IMR-90 (cell line): ENCODE results near the gene LRP1B. TPM values are rescaled to one million over a fixed set of nuclear protein-coding genes. Genes with fewer than 3 reads are reported as not detected.

ENCODE experiments used
- ATAC-seq: fragments of 200-7000 bp; cut with Tn5 transposase; 2 replicates; pipeline ENCODE4 v1.9.1; 2020; ENCODE audit warnings: low read depth, mild to moderate bottlenecking, moderate library complexity
- BruUV-seq: library from RNA; stranded (reverse); fragments of 400-500 nt; replicated peaks from 2 replicates; lab custom pipeline; 2021; lab: Mats Ljungman, UMichigan
- CTCF ChIA-PET: fragments of 300-600 bp; formaldehyde crosslinking; extraction: SDS; loops from one replicate; lab custom pipeline; 2021; ENCODE audit warnings: antibody characterized with exemption; lab: Yijun Ruan, JAX
- POLR2A ChIA-PET: fragments of 300-600 bp; sonication (Branson Sonifier 250); formaldehyde crosslinking; loops from one replicate; lab custom pipeline; 2022; ENCODE audit warnings: antibody characterized with exemption; ENCODE audit not compliant: unreplicated experiment; lab: Charles Lee
- DNase-seq: peaks from one replicate; pipeline ENCODE4 v3.0.0; 2013
- H2AFZ ChIP-seq: replicated peaks from 2 replicates; pipeline ENCODE3; 2013; ENCODE audit warnings: low read length, mild to moderate bottlenecking; ENCODE audit not compliant: poor library complexity
- H2AK5ac ChIP-seq: 2 replicates; pipeline ENCODE4 v1.6.1; 2013; ENCODE audit warnings: low read depth, low read length, inconsistent platforms
- H2AK9ac ChIP-seq: replicated peaks from 2 replicates; pipeline ENCODE3; 2013; ENCODE audit warnings: mild to moderate bottlenecking, low read depth, low read length, moderate library complexity; ENCODE audit not compliant: poor library complexity
- H2BK120ac ChIP-seq: 2 replicates; pipeline ENCODE4 v1.6.1; 2013; ENCODE audit warnings: low read depth, low read length, inconsistent platforms
- H2BK15ac ChIP-seq: 3 replicates; pipeline ENCODE4 v1.6.1; 2013; ENCODE audit warnings: low read depth, low read length, inconsistent platforms
- H2BK20ac ChIP-seq: 2 replicates; pipeline ENCODE4 v1.6.1; 2013; ENCODE audit warnings: low read depth, mild to moderate bottlenecking, inconsistent platforms, low read length, moderate library complexity
- H2BK5ac ChIP-seq: 2 replicates; pipeline ENCODE4 v1.6.1; 2013; ENCODE audit warnings: mild to moderate bottlenecking, low read depth, low read length, inconsistent platforms; ENCODE audit not compliant: poor library complexity, severe bottlenecking
- H3K14ac ChIP-seq: replicated peaks from 2 replicates; pipeline ENCODE4 v1.6.1; 2013; ENCODE audit warnings: low read depth, low read length, inconsistent platforms
- H3K18ac ChIP-seq: 2 replicates; pipeline ENCODE4 v1.6.1; 2013; ENCODE audit warnings: low read depth, low read length, control low read depth
- H3K23ac ChIP-seq: 2 replicates; pipeline ENCODE4 v1.6.1; 2013; ENCODE audit warnings: low read depth, low read length, inconsistent platforms
- H3K27ac ChIP-seq: 2 replicates; pipeline ENCODE4 v1.5.1; 2013; ENCODE audit warnings: mild to moderate bottlenecking, control low read depth, low read length; ENCODE audit not compliant: insufficient read depth
- H3K27me3 ChIP-seq: 2 replicates; pipeline ENCODE4 v1.6.1; 2013; ENCODE audit warnings: low read length; ENCODE audit not compliant: control insufficient read depth, insufficient read depth
- H3K36me3 ChIP-seq: 2 replicates; pipeline ENCODE4 v1.6.1; 2013; ENCODE audit warnings: low read length, mixed read lengths; ENCODE audit not compliant: control insufficient read depth, insufficient read depth
- H3K4ac ChIP-seq: 2 replicates; pipeline ENCODE4 v1.6.1; 2013; ENCODE audit warnings: low read depth, low read length, inconsistent platforms
- H3K4me1 ChIP-seq: 2 replicates; pipeline ENCODE4 v1.6.1; 2013; ENCODE audit warnings: low read length, mixed read lengths; ENCODE audit not compliant: control insufficient read depth, insufficient read depth
- H3K4me2 ChIP-seq: 2 replicates; pipeline ENCODE4 v1.6.1; 2013; ENCODE audit warnings: low read depth, mild to moderate bottlenecking, control low read depth, low read length, moderate library complexity
- H3K4me3 ChIP-seq: 2 replicates; pipeline ENCODE4 v1.5.1; 2013; ENCODE audit warnings: low read depth, mild to moderate bottlenecking, control low read depth, low read length, moderate library complexity; ENCODE audit not compliant: insufficient read depth
- H3K56ac ChIP-seq: 2 replicates; pipeline ENCODE4 v1.6.1; 2013; ENCODE audit warnings: low read length, inconsistent platforms; ENCODE audit not compliant: insufficient read depth; ENCODE audit errors: extremely low read depth
- H3K79me1 ChIP-seq, 2 experiments: 2 replicates each; pipeline ENCODE4 v1.6.1; 2013; ENCODE audit warnings: low read length in 2 of 2, inconsistent platforms in 1 of 2, low read depth in 1 of 2
- H3K9ac ChIP-seq: 2 replicates; pipeline ENCODE4 v1.6.1; 2013; ENCODE audit warnings: low read depth, low read length, control low read depth
- H3K9me1 ChIP-seq: 2 replicates; pipeline ENCODE4 v1.6.1; 2013; ENCODE audit warnings: low read length, inconsistent platforms; ENCODE audit not compliant: insufficient read depth
- H3K9me3 ChIP-seq: 2 replicates; pipeline ENCODE4 v1.6.1; 2013; ENCODE audit warnings: low read length; ENCODE audit not compliant: control insufficient read depth, insufficient read depth
- H4K20me1 ChIP-seq: 2 replicates; pipeline ENCODE4 v1.6.1; 2013; ENCODE audit warnings: low read length, inconsistent platforms; ENCODE audit not compliant: insufficient read depth
- H4K5ac ChIP-seq: 2 replicates; pipeline ENCODE4 v1.6.1; 2013; ENCODE audit warnings: mild to moderate bottlenecking, low read depth, low read length, control low read depth
- H4K8ac ChIP-seq, 2 experiments: 2 replicates each; pipeline ENCODE4 v1.6.1; 2013; ENCODE audit warnings: low read depth in 2 of 2, low read length in 2 of 2, control low read depth in 1 of 2, inconsistent platforms in 1 of 2
- H4K91ac ChIP-seq: 2 replicates; pipeline ENCODE4 v1.6.1; 2013; ENCODE audit warnings: low read depth, low read length, inconsistent platforms; ENCODE audit not compliant: insufficient read depth
- BHLHE40 ChIP-seq: fragments of 150-350 bp; IDR thresholded peaks from 2 replicates; pipeline ENCODE4 v1.6.1; 2016; ENCODE audit warnings: mild to moderate bottlenecking, low read depth, low read length
- FOS ChIP-seq: fragments of 150-350 bp; IDR thresholded peaks from 2 replicates; pipeline ENCODE4 v1.6.1; 2016; ENCODE audit warnings: low read depth, low read length
- MAFK ChIP-seq: IDR thresholded peaks from 2 replicates; pipeline ENCODE4 v1.6.1; 2012; ENCODE audit warnings: low read depth, low read length, improper control_type of control experiment
- MAZ ChIP-seq: IDR thresholded peaks from 2 replicates; pipeline ENCODE4 v1.6.1; 2012; ENCODE audit warnings: low read depth, mild to moderate bottlenecking, low read length, improper control_type of control experiment, moderate library complexity, borderline replicate concordance
- NFE2L2 ChIP-seq: fragments of 150-350 bp; IDR thresholded peaks from 2 replicates; pipeline ENCODE4 v1.6.1; 2016; ENCODE audit warnings: low read depth, mild to moderate bottlenecking, low read length
- POLR2A ChIP-seq: IDR thresholded peaks from 2 replicates; pipeline ENCODE4 v1.6.1; 2012; ENCODE audit warnings: mild to moderate bottlenecking, low read depth, low read length
- RAD21 ChIP-seq: IDR thresholded peaks from 2 replicates; pipeline ENCODE4 v1.6.1; 2012; ENCODE audit warnings: low read length, improper control_type of control experiment
- RCOR1 ChIP-seq: IDR thresholded peaks from 2 replicates; pipeline ENCODE4 v1.6.1; 2012; ENCODE audit warnings: mild to moderate bottlenecking, low read length, improper control_type of control experiment; ENCODE audit not compliant: insufficient replicate concordance
- RFX5 ChIP-seq: IDR thresholded peaks from 2 replicates; pipeline ENCODE4 v1.8.0; 2012; ENCODE audit warnings: low read depth, mild to moderate bottlenecking, low read length, moderate library complexity
- SMC3 ChIP-seq: fragments of 150-350 bp; IDR thresholded peaks from 2 replicates; pipeline ENCODE4 v1.6.1; 2016; ENCODE audit warnings: low read depth, mild to moderate bottlenecking, antibody characterized with exemption, low read length, moderate library complexity
- WGBS, 2 experiments: methylation state at CpG; one replicate each; pipeline versions ENCODE4 v1.1.5 to v1.1.7; 2013; ENCODE audit warnings: missing lambda C conversion rate in 2 of 2; ENCODE audit not compliant: insufficient read length in 1 of 2; ENCODE audit errors: extremely low coverage in 2 of 2; 5-methylcytosine and 5-hydroxymethylcytosine counted together
- dilution Hi-C: fragments of 300-500 bp; cut with HindIII; formaldehyde crosslinking; loops from one replicate; pipeline ENCODE4 v1.14.3; 2018; ENCODE audit warnings: low sequenced_read_pairs; ENCODE audit not compliant: unreplicated experiment
- in situ Hi-C: fragments of 300-500 bp; cut with MboI; formaldehyde crosslinking; loops from 3 replicates; pipeline ENCODE4 v1.14.3; 2019; ENCODE audit warnings: low sequenced_read_pairs, inconsistent platforms, mixed read lengths
- intact Hi-C: fragments of 100-400 bp; cut with micrococcal nuclease; formaldehyde crosslinking; loops from 2 replicates; pipeline ENCODE4 v1.10.0; 2022
- polyA plus RNA-seq, 3 experiments: library from polyadenylated mRNA; depleted of rRNA; stranded (reverse); fragments of >200 nt; gene quantifications; 2 replicates each; pipeline ENCODE4 v1.2.3, GENCODE V29; 2012; ENCODE audit warnings: low replicate concordance in 1 of 3
- total RNA-seq: library from RNA; depleted of rRNA; stranded (reverse); fragments of >200 nt; gene quantifications from 2 replicates; pipeline ENCODE4 v1.2.3, GENCODE V29; 2012
- TF ChIP-seq, protein P1 (sequence below): conservative IDR thresholded peaks from 2 replicates; pipeline ENCODE4 v1.5.1; 2012; ENCODE audit warnings: mild to moderate bottlenecking, low read depth, low read length, improper control_type of control experiment

LRP1B gene
- total and polyA plus RNA-seq, 2 of the 4 experiments (the other 2 are of a cell fraction) = under 0.01 to 0.02 TPM

DNA sequence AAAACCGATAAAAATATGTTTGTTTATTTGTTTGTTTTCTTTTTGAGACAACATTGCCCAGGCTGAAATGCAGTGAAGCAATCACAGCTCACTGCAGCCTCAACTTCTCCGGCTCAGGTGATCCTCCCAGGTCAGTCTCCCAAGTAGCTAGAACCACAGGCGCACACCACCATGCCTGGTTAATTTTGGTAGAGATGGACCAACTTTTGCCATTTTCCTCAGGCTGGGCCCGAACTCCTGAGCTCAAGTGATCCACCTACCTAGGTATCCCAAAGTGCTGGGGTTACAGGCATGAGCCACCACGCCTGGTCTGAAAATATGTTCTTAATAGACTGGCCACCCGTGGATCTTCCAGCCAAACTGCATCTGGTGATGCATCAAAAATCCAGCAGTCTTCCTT, 1867.9 kb downstream of the LRP1B start:
- Histone ChIP-seq H4K8ac (no peak overlapping the region), H3K4ac (no peak overlapping the region), H3K9me1 (no peaks in the 10 kb centered on the region), H4K91ac (no peak overlapping the region), H4K20me1 (no peaks in the 10 kb centered on the region), H3K27me3 (no peaks in the 10 kb centered on the region), H2BK20ac (no peak overlapping the region), H3K9me3 (peaks cover 2% of the 10 kb centered on the region; the same call in 1 of the 2 replicates), H2AK9ac (no peak overlapping the region), H4K5ac (no peak overlapping the region), H3K27ac (no peak overlapping the region), H2AFZ (no peak overlapping the region), H3K14ac (no peak overlapping the region), H2AK5ac (no peak overlapping the region), H2BK120ac (no peak overlapping the region), H2BK5ac (no peak overlapping the region), H3K4me1 (no peaks in the 10 kb centered on the region), H3K79me1 (no peaks in the 10 kb centered on the region), H3K56ac (no peak overlapping the region), H3K18ac (no peak overlapping the region), H3K9ac (no peak overlapping the region), H3K36me3 (no peaks in the 10 kb centered on the region), H3K4me3 (no peak overlapping the region), H3K23ac (no peak overlapping the region), H3K4me2 (no peak overlapping the region), H2BK15ac (no peak overlapping the region)
- dilution Hi-C loops (no loop called here), intact Hi-C loops (no loop called here), in situ Hi-C loops (no loop called here)
- DNase-seq = no peak
- POLR2A ChIA-PET = no interaction called here
- no peak for ATAC-seq
- TF ChIP-seq, protein P1, sequence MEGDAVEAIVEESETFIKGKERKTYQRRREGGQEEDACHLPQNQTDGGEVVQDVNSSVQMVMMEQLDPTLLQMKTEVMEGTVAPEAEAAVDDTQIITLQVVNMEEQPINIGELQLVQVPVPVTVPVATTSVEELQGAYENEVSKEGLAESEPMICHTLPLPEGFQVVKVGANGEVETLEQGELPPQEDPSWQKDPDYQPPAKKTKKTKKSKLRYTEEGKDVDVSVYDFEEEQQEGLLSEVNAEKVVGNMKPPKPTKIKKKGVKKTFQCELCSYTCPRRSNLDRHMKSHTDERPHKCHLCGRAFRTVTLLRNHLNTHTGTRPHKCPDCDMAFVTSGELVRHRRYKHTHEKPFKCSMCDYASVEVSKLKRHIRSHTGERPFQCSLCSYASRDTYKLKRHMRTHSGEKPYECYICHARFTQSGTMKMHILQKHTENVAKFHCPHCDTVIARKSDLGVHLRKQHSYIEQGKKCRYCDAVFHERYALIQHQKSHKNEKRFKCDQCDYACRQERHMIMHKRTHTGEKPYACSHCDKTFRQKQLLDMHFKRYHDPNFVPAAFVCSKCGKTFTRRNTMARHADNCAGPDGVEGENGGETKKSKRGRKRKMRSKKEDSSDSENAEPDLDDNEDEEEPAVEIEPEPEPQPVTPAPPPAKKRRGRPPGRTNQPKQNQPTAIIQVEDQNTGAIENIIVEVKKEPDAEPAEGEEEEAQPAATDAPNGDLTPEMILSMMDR = no peak
- TF ChIP-seq NFE2L2 (no peak), POLR2A (no peak), FOS (no peak), RFX5 (no peak), BHLHE40 (no peak), MAZ (no peak), RAD21 (no peak), SMC3 (no peak), MAFK (no peak), RCOR1 (no peak)
- CTCF ChIA-PET = no interaction called here
- WGBS, 2 experiments = 82% methylated on average over 2 of the region's 6 CpGs; no CpG with 5 or more reads in 1 of the 2 experiments
- no TSS peak for BruUV-seq
